ENCODE results near the gene ZG16. TPM values are rescaled to one million over a fixed set of nuclear protein-coding genes. Genes with fewer than 3 reads are reported as not detected.

ZG16 gene
- total RNA-seq, 1 donor from 2014 or later: not detected

Small RNA genes within 50 kb of the gene (small RNA-seq; reads per million reads assigned to genes)
- gene AC009133.6 (ENCODE audit: low replicate concordance) (not detected), gene AC120114.4 (ENCODE audit: low replicate concordance) (not detected)

Other genes with a start within 250 kb of the ZG16 start
- gene SPN, start 115.0 kb upstream of the ZG16 start, total RNA-seq: 0.25 TPM
- gene QPRT, start 99.1 kb upstream of the ZG16 start, total RNA-seq: 2.5 TPM
- not detected for gene C16orf54, start 32.3 kb upstream of the ZG16 start, total RNA-seq
- gene KIF22, start 12.5 kb downstream of the ZG16 start, total RNA-seq: 24.3 TPM
- 246 TPM for gene MAZ, start 28.3 kb downstream of the ZG16 start, total RNA-seq
- 21.9 TPM for gene PRRT2, start 33.9 kb downstream of the ZG16 start, total RNA-seq
- 9.8 TPM for gene PAGR1, start 37.9 kb downstream of the ZG16 start, total RNA-seq
- gene MVP, start 42.2 kb downstream of the ZG16 start, total RNA-seq: 3.9 TPM
- gene CDIPT, start 85.0 kb downstream of the ZG16 start, total RNA-seq: 47.9 TPM
- gene SEZ6L2, start 121.3 kb downstream of the ZG16 start, total RNA-seq: 58.5 TPM
- 13.0 TPM for gene ASPHD1, start 122.2 kb downstream of the ZG16 start, total RNA-seq
- 38.4 TPM for gene KCTD13, start 148.0 kb downstream of the ZG16 start, total RNA-seq
- 16.7 TPM for gene TMEM219, start 183.8 kb downstream of the ZG16 start, total RNA-seq
- 42.0 TPM for gene TAOK2, start 195.6 kb downstream of the ZG16 start, total RNA-seq
- gene HIRIP3, start 217.4 kb downstream of the ZG16 start, total RNA-seq: 17.5 TPM
- gene INO80E, start 218.0 kb downstream of the ZG16 start, total RNA-seq: 23.4 TPM
- 13.5 TPM for gene DOC2A, start 232.8 kb downstream of the ZG16 start, total RNA-seq
- not detected for gene C16orf92, start 244.9 kb downstream of the ZG16 start, total RNA-seq

Data from temporal lobe (tissue), 2 donors.